Measurements from ENCODE around the gene RCSD1.

Gene RCSD1

GRCh38 chr1:167728818-167729410 is 98.9 kb downstream of the RCSD1 start:
- Histone ChIP-seq H3K27ac (ENCODE audit: low read depth, low read length) (no peak overlapping the region), H2AFZ (ENCODE audit: low read depth, low read length, severe bottlenecking) (no peak overlapping the region), H3K9ac (ENCODE audit: low read length) (no peak overlapping the region), H3K79me2 (ENCODE audit: insufficient read depth, low read length) (0 out of 2 replicates have a peak, but pooled peaks cover 3% of the 10 kb centered on the region), H3K27me3 (ENCODE audit: low read length) (no peaks in the 10 kb centered on the region), H3K9me3 (ENCODE audit: insufficient read depth, low read length) (no peaks in the 10 kb centered on the region), H3K36me3 (ENCODE audit: low read length) (no peaks in the 10 kb centered on the region), H3F3A (ENCODE audit: insufficient read depth) (no peaks in the 10 kb centered on the region), H4K20me1 (ENCODE audit: low read depth, low read length) (no peaks in the 10 kb centered on the region), H3K4me3 (ENCODE audit: insufficient read depth, low read length, poor library complexity, severe bottlenecking) (no peak overlapping the region), H3K9me2 (replicated peaks; ENCODE audit: insufficient read depth, low read length) (no peaks in the 10 kb centered on the region), H3K4me2 (ENCODE audit: low read depth, low read length, poor library complexity, severe bottlenecking) (no peak overlapping the region)
- TF ChIP-seq CTCF (IDR thresholded peaks at IDR 0.05; ENCODE audit: insufficient read depth, low read length, poor library complexity, severe bottlenecking), result no peak
- no peak for TF ChIP-seq EZH2phosphoT487 (conservative IDR thresholded peaks at IDR 0.05; ENCODE audit: low read length)

GRCh38 chr1:167734227-167734626 is 104.2 kb downstream of the RCSD1 start:
- H3K36me3 ChIP-seq (ENCODE audit: low read length), result no peaks in the 10 kb centered on the region
- TF ChIP-seq CTCF (IDR thresholded peaks at IDR 0.05; ENCODE audit: insufficient read depth, low read length, poor library complexity, severe bottlenecking) (no peak), EZH2phosphoT487 (conservative IDR thresholded peaks at IDR 0.05; ENCODE audit: low read length) (no peak)

GRCh38 chr1:167734841-167735240 is 104.8 kb downstream of the RCSD1 start:
- Histone ChIP-seq H3K79me2 (ENCODE audit: insufficient read depth, low read length) (0 out of 2 replicates have a peak, but pooled peaks cover 2% of the 10 kb centered on the region), H3K27ac (ENCODE audit: low read depth, low read length) (no peak overlapping the region), H3K36me3 (ENCODE audit: low read length) (no peaks in the 10 kb centered on the region), H3K9ac (ENCODE audit: low read length) (no peak overlapping the region), H3K27me3 (ENCODE audit: low read length) (no peaks in the 10 kb centered on the region), H3F3A (ENCODE audit: insufficient read depth) (no peaks in the 10 kb centered on the region), H3K9me3 (ENCODE audit: insufficient read depth, low read length) (no peaks in the 10 kb centered on the region), H3K9me2 (replicated peaks; ENCODE audit: insufficient read depth, low read length) (no peaks in the 10 kb centered on the region), H3K4me3 (ENCODE audit: insufficient read depth, low read length, poor library complexity, severe bottlenecking) (no peak overlapping the region), H4K20me1 (ENCODE audit: low read depth, low read length) (no peaks in the 10 kb centered on the region), H2AFZ (ENCODE audit: low read depth, low read length, severe bottlenecking) (no peak overlapping the region), H3K4me2 (ENCODE audit: low read depth, low read length, poor library complexity, severe bottlenecking) (no peak overlapping the region)
- TF ChIP-seq CTCF (IDR thresholded peaks at IDR 0.05; ENCODE audit: insufficient read depth, low read length, poor library complexity, severe bottlenecking), result no peak
- TF ChIP-seq EZH2phosphoT487 (conservative IDR thresholded peaks at IDR 0.05; ENCODE audit: low read length), result no peak

More at GRCh38 chr1:167734227-167734626, 104.2 kb downstream of the RCSD1 start:
- no peaks in the 10 kb centered on the region for H3K9me2 ChIP-seq (replicated peaks; ENCODE audit: insufficient read depth, low read length)
- no peak overlapping the region for H3K4me2 ChIP-seq (ENCODE audit: low read depth, low read length, poor library complexity, severe bottlenecking)
- no peak overlapping the region for H2AFZ ChIP-seq (ENCODE audit: low read depth, low read length, severe bottlenecking)
- no peaks in the 10 kb centered on the region for H3K9me3 ChIP-seq (ENCODE audit: insufficient read depth, low read length)
- no peak overlapping the region for H3K9ac ChIP-seq (ENCODE audit: low read length)
- H3K27ac ChIP-seq (ENCODE audit: low read depth, low read length), result no peak overlapping the region
- 0 out of 2 replicates have a peak, but pooled peaks cover 3% of the 10 kb centered on the region for H3K79me2 ChIP-seq (ENCODE audit: insufficient read depth, low read length)
- no peak overlapping the region for H3K4me3 ChIP-seq (ENCODE audit: insufficient read depth, low read length, poor library complexity, severe bottlenecking)
- no peaks in the 10 kb centered on the region for H3K27me3 ChIP-seq (ENCODE audit: low read length)
- no peaks in the 10 kb centered on the region for H4K20me1 ChIP-seq (ENCODE audit: low read depth, low read length)
- no peaks in the 10 kb centered on the region for H3F3A ChIP-seq (ENCODE audit: insufficient read depth)
